Epithelial cell of proximal tubule (primary cell): ENCODE measurements around the gene NR1H4. TPM values are rescaled to one million over a fixed set of nuclear protein-coding genes. Genes with fewer than 3 reads are reported as not detected.

Experiments
- DNase-seq: peaks from one replicate; pipeline ENCODE4 v3.0.0-alpha.2; 2011; ENCODE audit warnings: low read depth
- H3K4me3 ChIP-seq: 2 replicates; pipeline ENCODE4 v1.5.1; 2011; ENCODE audit warnings: low read depth, mild to moderate bottlenecking, low read length
- CTCF ChIP-seq: conservative IDR thresholded peaks from 2 replicates; pipeline ENCODE4 v1.5.1; 2012; ENCODE audit warnings: low read depth, mild to moderate bottlenecking, low read length
- total RNA-seq: library from RNA; depleted of rRNA; stranded (reverse); fragments of >200 nt; gene quantifications from 2 replicates; pipeline ENCODE4 v1.2.3, GENCODE V29; 2015

Gene NR1H4
- total RNA-seq, 1 donor from 2014 or later: not detected

GRCh38 chr12:100437038-100437841, 36.4 kb upstream of the NR1H4 start:
- no peak for DNase-seq
- H3K4me3 ChIP-seq: no peak overlapping the region
- no peak for TF ChIP-seq CTCF

DNA sequence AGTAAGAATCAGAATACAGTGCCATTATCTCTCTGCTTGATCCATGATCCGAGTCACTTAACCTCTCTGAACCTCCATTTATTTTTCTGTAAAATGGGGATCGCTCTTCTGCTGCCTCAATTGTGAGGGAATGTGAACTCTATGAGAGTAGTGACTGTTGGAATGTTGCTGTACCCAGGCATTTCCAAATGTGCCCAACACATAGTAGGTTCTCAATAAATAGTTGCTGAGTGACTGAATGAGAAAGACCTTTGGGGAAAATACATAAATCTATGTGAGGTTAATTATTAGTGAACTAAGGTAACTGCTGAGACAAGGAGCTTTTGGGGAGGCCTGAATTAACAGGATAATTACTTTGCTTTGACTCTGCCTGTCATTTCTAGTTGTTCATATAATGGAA, 33.9 kb upstream of the NR1H4 start:
- TF ChIP-seq CTCF: no peak
- DNase-seq: no peak
- H3K4me3 ChIP-seq: no peak overlapping the region

GRCh38 chr12:100442403-100442802, 31.3 kb upstream of the NR1H4 start:
- DNase-seq: no peak
- H3K4me3 ChIP-seq: no peak overlapping the region
- no peak for TF ChIP-seq CTCF

- no peak for DNase-seq
- H3K4me3 ChIP-seq: no peak overlapping the region
- no peak for TF ChIP-seq CTCF
Observed at GRCh38 chr12:100443434-100443833, 30.2 kb upstream of the NR1H4 start.

DNA sequence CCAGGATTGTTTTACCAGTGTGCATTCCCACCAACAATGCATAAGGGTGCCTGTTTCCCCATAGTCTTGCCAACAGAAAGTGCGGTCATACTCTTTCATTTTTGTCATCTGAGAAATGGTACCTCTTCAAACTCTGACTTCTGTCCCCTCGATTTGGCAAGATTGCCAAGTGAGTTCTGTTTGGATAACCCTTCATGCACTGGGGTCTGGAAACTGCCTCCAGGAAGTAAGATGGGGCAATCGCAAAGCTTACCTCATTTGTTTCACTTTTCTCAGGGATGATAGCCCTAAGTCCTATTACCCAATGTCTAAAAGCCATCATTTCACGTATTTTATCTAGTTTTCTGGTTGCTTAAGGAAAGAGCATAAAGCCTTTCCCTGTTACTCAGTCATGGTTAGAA, 28.6 kb upstream of the NR1H4 start:
- DNase-seq: no peak
- TF ChIP-seq CTCF: no peak
- no peak overlapping the region for H3K4me3 ChIP-seq

GRCh38 chr12:100447381-100447780, 26.3 kb upstream of the NR1H4 start:
- no peak for DNase-seq
- TF ChIP-seq CTCF: no peak
- no peak overlapping the region for H3K4me3 ChIP-seq

GRCh38 chr12:100448656-100449055, 25.0 kb upstream of the NR1H4 start:
- H3K4me3 ChIP-seq: no peak overlapping the region
- TF ChIP-seq CTCF: no peak
- DNase-seq: no peak
